Tibial nerve (tissue), 4 donors: ENCODE measurements around the gene FBXL17. TPM values are rescaled to one million over a fixed set of nuclear protein-coding genes. Genes with fewer than 3 reads are reported as not detected.

Experiments
- DNase-seq, 2 donors: peaks; one replicate each; pipeline ENCODE4 v3.0.0-alpha.2; 2019; ENCODE audit warnings: low spot score in 2 of 2
- H3K27ac ChIP-seq, 4 donors: fragments of 200-600 bp; sonication (generic) in 3 of 4; one replicate each; pipeline ENCODE4 v1.5.1; 2017 to 2019; ENCODE audit warnings: mild to moderate bottlenecking in 1 of 4
- H3K27me3 ChIP-seq, 2 donors: fragments of 200-600 bp; sonication (generic) in 1 of 2; one replicate each; pipeline versions ENCODE4 v1.5.1 to v1.6.0; 2017 to 2019
- H3K36me3 ChIP-seq, 3 donors: fragments of 200-600 bp; sonication (generic); one replicate each; pipeline ENCODE4 v1.5.1; 2018 to 2019
- H3K4me1 ChIP-seq, 4 donors: fragments of 200-600 bp; sonication (generic) in 3 of 4; one replicate each; pipeline ENCODE4 v1.5.1; 2017 to 2019
- H3K4me3 ChIP-seq, 4 donors: fragments of 200-600 bp; sonication (generic) in 3 of 4; one replicate each; pipeline ENCODE4 v1.5.1; 2017 to 2019; ENCODE audit warnings: mild to moderate bottlenecking in 1 of 4, moderate library complexity in 1 of 4
- H3K9me3 ChIP-seq, 4 donors: fragments of 200-600 bp; sonication (generic) in 3 of 4; one replicate each; pipeline ENCODE4 v1.5.1; 2017 to 2019
- CTCF ChIP-seq, 5 experiments: fragments of 200-600 bp in 3 of 5; fragments of 450-650 bp in 2 of 5; sonication (generic) in 3 of 5; IDR thresholded peaks; one replicate each; pipeline ENCODE4 v1.5.1; 2016 to 2019; ENCODE audit warnings: antibody characterized with exemption in 5 of 5, mild to moderate bottlenecking in 3 of 5, moderate library complexity in 2 of 5
- EP300 ChIP-seq, 2 donors: sonication (generic); formaldehyde crosslinking; IDR thresholded peaks; one replicate each; pipeline ENCODE4 v1.6.1; 2017; ENCODE audit warnings: antibody characterized with exemption in 2 of 2, mild to moderate bottlenecking in 1 of 2
- POLR2A ChIP-seq, 2 donors: fragments of 450-650 bp; IDR thresholded peaks; one replicate each; pipeline ENCODE4 v1.6.1; 2017; ENCODE audit warnings: antibody characterized with exemption in 2 of 2, mild to moderate bottlenecking in 2 of 2, moderate library complexity in 2 of 2
- WGBS, 2 donors: methylation state at CpG; one replicate each; pipeline ENCODE4 v1.1.5; 2018; 5-methylcytosine and 5-hydroxymethylcytosine counted together
- total RNA-seq, 4 donors: library from RNA; depleted of rRNA; stranded (reverse); fragments of >200 nt; gene quantifications; one replicate each; pipeline ENCODE4 v1.1.0, GENCODE V29; 2016

The FBXL17 gene
- total RNA-seq, 4 donors from 2014 or later = 16.5 to 19.0 (median 17.6) TPM

GRCh38 chr5:107873877-107874276, 508.0 kb downstream of the FBXL17 start:
- Histone ChIP-seq H3K4me3 (no peak overlapping the region), H3K9me3 (no peaks in the 10 kb centered on the region), H3K27ac (no peak overlapping the region), H3K36me3 (no peaks in the 10 kb centered on the region), H3K27me3 (no peaks in the 10 kb centered on the region), H3K4me1 (peaks cover 0 to 9% (median 0%) of the 10 kb centered on the region in 4 donors)
- WGBS, 2 donors = 54 to 62% methylated on average over 2 of the region's 2 CpGs
- no peak for DNase-seq
- TF ChIP-seq POLR2A (IDR thresholded peaks at IDR 0.05) = no peak
- TF ChIP-seq EP300 (IDR thresholded peaks at IDR 0.05) = no peak
- TF ChIP-seq CTCF (IDR thresholded peaks at IDR 0.05) = no peak

- DNase-seq = no peak
- no peaks in the 10 kb centered on the region for H3K9me3 ChIP-seq
- H3K27me3 ChIP-seq = no peaks in the 10 kb centered on the region
- peaks cover 0 to 9% (median 0%) of the 10 kb centered on the region in 4 donors for H3K4me1 ChIP-seq
- TF ChIP-seq EP300 (IDR thresholded peaks at IDR 0.05) (no peak), POLR2A (IDR thresholded peaks at IDR 0.05) (no peak), CTCF (IDR thresholded peaks at IDR 0.05) (no peak)
- no peak overlapping the region for H3K4me3 ChIP-seq
- 96 to 100% methylated on average over 3 of the region's 3 CpGs for WGBS, 2 donors
- no peak overlapping the region for H3K27ac ChIP-seq
- no peaks in the 10 kb centered on the region for H3K36me3 ChIP-seq
These were observed 510.9 kb downstream of the FBXL17 start for GRCh38 chr5:107871023-107871422.

- Histone ChIP-seq H3K9me3 (no peaks in the 10 kb centered on the region), H3K27ac (no peak overlapping the region), H3K27me3 (no peaks in the 10 kb centered on the region), H3K4me3 (no peak overlapping the region), H3K4me1 (no peaks in the 10 kb centered on the region), H3K36me3 (no peaks in the 10 kb centered on the region)
- no peak for DNase-seq
- 83% methylated on average over 4 of the region's 4 CpGs for WGBS, 2 donors
- TF ChIP-seq POLR2A (IDR thresholded peaks at IDR 0.05) = no peak
- TF ChIP-seq CTCF (IDR thresholded peaks at IDR 0.05) = no peak
- no peak for TF ChIP-seq EP300 (IDR thresholded peaks at IDR 0.05)
These were observed 512.3 kb downstream of the FBXL17 start for GRCh38 chr5:107869438-107870115.

- H3K27ac ChIP-seq = no peak overlapping the region
- WGBS, 2 donors = 87 to 93% methylated on average over 7 of the region's 7 CpGs
These were observed 513.1 kb downstream of the FBXL17 start for GRCh38 chr5:107868650-107869409.

More at GRCh38 chr5:107868650-107869409, 513.1 kb downstream of the FBXL17 start:
- TF ChIP-seq CTCF (IDR thresholded peaks at IDR 0.05) (no peak), POLR2A (IDR thresholded peaks at IDR 0.05) (no peak), EP300 (IDR thresholded peaks at IDR 0.05) (no peak)
- H3K4me3 ChIP-seq = no peak overlapping the region
- no peaks in the 10 kb centered on the region for H3K36me3 ChIP-seq
- no peak for DNase-seq
- no peaks in the 10 kb centered on the region for H3K4me1 ChIP-seq
- H3K27me3 ChIP-seq = no peaks in the 10 kb centered on the region
- H3K9me3 ChIP-seq = no peaks in the 10 kb centered on the region
